ENCODE measurements around the gene KLHL29. TPM values are rescaled to one million over a fixed set of nuclear protein-coding genes. Genes with fewer than 3 reads are reported as not detected.

KLHL29 gene
- total RNA-seq, 1 donor from 2014 or later, result 2.2 TPM

GRCh38 chr2:23420840-23421476 is 36.0 kb downstream of the KLHL29 start:
- intact Hi-C loops (cut with micrococcal nuclease), result no loop called here

- intact Hi-C loops (cut with micrococcal nuclease), result no loop called here
Measured at GRCh38 chr2:23422089-23423061, 37.4 kb downstream of the KLHL29 start.

GRCh38 chr2:23423062-23423872 is 38.3 kb downstream of the KLHL29 start:
- intact Hi-C loops (cut with micrococcal nuclease), result no loop called here

GRCh38 chr2:23423873-23424680 is 39.1 kb downstream of the KLHL29 start:
- intact Hi-C loops (cut with micrococcal nuclease), result no loop called here

- intact Hi-C loops (cut with micrococcal nuclease), result no loop called here
Measured at GRCh38 chr2:23425338-23425871, 40.4 kb downstream of the KLHL29 start.

GRCh38 chr2:23425885-23426262 is 40.9 kb downstream of the KLHL29 start:
- intact Hi-C loops (cut with micrococcal nuclease), result no loop called here

GRCh38 chr2:23426263-23426905 is 41.4 kb downstream of the KLHL29 start:
- intact Hi-C loops (cut with micrococcal nuclease), result no loop called here

GRCh38 chr2:23427350-23427749 is 42.4 kb downstream of the KLHL29 start:
- intact Hi-C loops (cut with micrococcal nuclease), result no loop called here

GRCh38 chr2:23427976-23428375 is 43.0 kb downstream of the KLHL29 start:
- intact Hi-C loops (cut with micrococcal nuclease), result no loop called here

GRCh38 chr2:23429036-23429435 is 44.1 kb downstream of the KLHL29 start:
- intact Hi-C loops (cut with micrococcal nuclease), result no loop called here

- intact Hi-C loops (cut with micrococcal nuclease), result no loop called here
Measured at GRCh38 chr2:23430263-23430662, 45.3 kb downstream of the KLHL29 start.

GRCh38 chr2:23432531-23432930 is 47.6 kb downstream of the KLHL29 start:
- intact Hi-C loops (cut with micrococcal nuclease), result no loop called here

GRCh38 chr2:23433282-23433681 is 48.3 kb downstream of the KLHL29 start:
- intact Hi-C loops (cut with micrococcal nuclease), result no loop called here

- intact Hi-C loops (cut with micrococcal nuclease), result no loop called here
Measured at GRCh38 chr2:23434721-23435121, 49.7 kb downstream of the KLHL29 start.

- intact Hi-C loops (cut with micrococcal nuclease), result no loop called here
Measured at GRCh38 chr2:23435250-23436035, 50.5 kb downstream of the KLHL29 start.

GRCh38 chr2:23436346-23437098 is 51.5 kb downstream of the KLHL29 start:
- intact Hi-C loops (cut with micrococcal nuclease), result no loop called here

GRCh38 chr2:23441414-23441813 is 56.4 kb downstream of the KLHL29 start:
- intact Hi-C loops (cut with micrococcal nuclease), result no loop called here

GRCh38 chr2:23445450-23445868 is 60.5 kb downstream of the KLHL29 start:
- intact Hi-C loops (cut with micrococcal nuclease), result no loop called here

GRCh38 chr2:23446916-23447315 is 61.9 kb downstream of the KLHL29 start:
- intact Hi-C loops (cut with micrococcal nuclease), result no loop called here

All from T-helper 2 cell treated with Interferon-gamma antibody and Interleukin-4, amounts not matched to agents 100 ng/mL and 5 ng/mL, for 36 hours (primary cell).